Measurements from ENCODE around the gene TTYH1.

TTYH1 gene

GRCh38 chr19:54451997-54452396 is 36.7 kb downstream of the TTYH1 start:
- TF ChIP-seq CEBPB (IDR thresholded peaks at IDR 0.05) (no peak), TCF12 (IDR thresholded peaks at IDR 0.05; ENCODE audit: low read depth) (no peak), NFIC (IDR thresholded peaks at IDR 0.05) (no peak), EGR1 (IDR thresholded peaks at IDR 0.05) (no peak), TEAD4 (IDR thresholded peaks at IDR 0.05) (no peak), YY1 (IDR thresholded peaks at IDR 0.05; ENCODE audit: low read depth) (no peak), MAX (IDR thresholded peaks at IDR 0.05) (no peak), CREB1 (IDR thresholded peaks at IDR 0.05; ENCODE audit: low read depth) (no peak), TAF1 (IDR thresholded peaks at IDR 0.05; ENCODE audit: low read depth) (no peak), FOXM1 (IDR thresholded peaks at IDR 0.05; ENCODE audit: borderline replicate concordance, low read depth) (no peak), EP300 (IDR thresholded peaks at IDR 0.05; ENCODE audit: borderline replicate concordance) (no peak), RAD21 (IDR thresholded peaks at IDR 0.05; ENCODE audit: low read depth) (no peak), ZBTB7A (IDR thresholded peaks at IDR 0.05; ENCODE audit: low read depth) (no peak)
- TF ChIP-seq, protein P1, sequence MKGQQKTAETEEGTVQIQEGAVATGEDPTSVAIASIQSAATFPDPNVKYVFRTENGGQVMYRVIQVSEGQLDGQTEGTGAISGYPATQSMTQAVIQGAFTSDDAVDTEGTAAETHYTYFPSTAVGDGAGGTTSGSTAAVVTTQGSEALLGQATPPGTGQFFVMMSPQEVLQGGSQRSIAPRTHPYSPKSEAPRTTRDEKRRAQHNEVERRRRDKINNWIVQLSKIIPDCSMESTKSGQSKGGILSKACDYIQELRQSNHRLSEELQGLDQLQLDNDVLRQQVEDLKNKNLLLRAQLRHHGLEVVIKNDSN (IDR thresholded peaks at IDR 0.05) = no peak
- TF ChIP-seq, protein P2, sequence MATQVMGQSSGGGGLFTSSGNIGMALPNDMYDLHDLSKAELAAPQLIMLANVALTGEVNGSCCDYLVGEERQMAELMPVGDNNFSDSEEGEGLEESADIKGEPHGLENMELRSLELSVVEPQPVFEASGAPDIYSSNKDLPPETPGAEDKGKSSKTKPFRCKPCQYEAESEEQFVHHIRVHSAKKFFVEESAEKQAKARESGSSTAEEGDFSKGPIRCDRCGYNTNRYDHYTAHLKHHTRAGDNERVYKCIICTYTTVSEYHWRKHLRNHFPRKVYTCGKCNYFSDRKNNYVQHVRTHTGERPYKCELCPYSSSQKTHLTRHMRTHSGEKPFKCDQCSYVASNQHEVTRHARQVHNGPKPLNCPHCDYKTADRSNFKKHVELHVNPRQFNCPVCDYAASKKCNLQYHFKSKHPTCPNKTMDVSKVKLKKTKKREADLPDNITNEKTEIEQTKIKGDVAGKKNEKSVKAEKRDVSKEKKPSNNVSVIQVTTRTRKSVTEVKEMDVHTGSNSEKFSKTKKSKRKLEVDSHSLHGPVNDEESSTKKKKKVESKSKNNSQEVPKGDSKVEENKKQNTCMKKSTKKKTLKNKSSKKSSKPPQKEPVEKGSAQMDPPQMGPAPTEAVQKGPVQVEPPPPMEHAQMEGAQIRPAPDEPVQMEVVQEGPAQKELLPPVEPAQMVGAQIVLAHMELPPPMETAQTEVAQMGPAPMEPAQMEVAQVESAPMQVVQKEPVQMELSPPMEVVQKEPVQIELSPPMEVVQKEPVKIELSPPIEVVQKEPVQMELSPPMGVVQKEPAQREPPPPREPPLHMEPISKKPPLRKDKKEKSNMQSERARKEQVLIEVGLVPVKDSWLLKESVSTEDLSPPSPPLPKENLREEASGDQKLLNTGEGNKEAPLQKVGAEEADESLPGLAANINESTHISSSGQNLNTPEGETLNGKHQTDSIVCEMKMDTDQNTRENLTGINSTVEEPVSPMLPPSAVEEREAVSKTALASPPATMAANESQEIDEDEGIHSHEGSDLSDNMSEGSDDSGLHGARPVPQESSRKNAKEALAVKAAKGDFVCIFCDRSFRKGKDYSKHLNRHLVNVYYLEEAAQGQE (IDR thresholded peaks at IDR 0.05; ENCODE audit: low read depth) = no peak

GRCh38 chr19:54452626-54453025 is 37.4 kb downstream of the TTYH1 start:
- TF ChIP-seq TAF1 (IDR thresholded peaks at IDR 0.05; ENCODE audit: low read depth) (no peak), TEAD4 (IDR thresholded peaks at IDR 0.05) (no peak), EP300 (IDR thresholded peaks at IDR 0.05; ENCODE audit: borderline replicate concordance) (no peak), FOXM1 (IDR thresholded peaks at IDR 0.05; ENCODE audit: borderline replicate concordance, low read depth) (no peak), TCF12 (IDR thresholded peaks at IDR 0.05; ENCODE audit: low read depth) (no peak), CREB1 (IDR thresholded peaks at IDR 0.05; ENCODE audit: low read depth) (no peak), MAX (IDR thresholded peaks at IDR 0.05) (no peak), EGR1 (IDR thresholded peaks at IDR 0.05) (no peak), RAD21 (IDR thresholded peaks at IDR 0.05; ENCODE audit: low read depth) (no peak), ZBTB7A (IDR thresholded peaks at IDR 0.05; ENCODE audit: low read depth) (no peak), CEBPB (IDR thresholded peaks at IDR 0.05) (no peak), NFIC (IDR thresholded peaks at IDR 0.05) (no peak), YY1 (IDR thresholded peaks at IDR 0.05; ENCODE audit: low read depth) (no peak)
- TF ChIP-seq, protein P2 (IDR thresholded peaks at IDR 0.05; ENCODE audit: low read depth) = no peak
- TF ChIP-seq, protein P1 (IDR thresholded peaks at IDR 0.05) = no peak

DNA sequence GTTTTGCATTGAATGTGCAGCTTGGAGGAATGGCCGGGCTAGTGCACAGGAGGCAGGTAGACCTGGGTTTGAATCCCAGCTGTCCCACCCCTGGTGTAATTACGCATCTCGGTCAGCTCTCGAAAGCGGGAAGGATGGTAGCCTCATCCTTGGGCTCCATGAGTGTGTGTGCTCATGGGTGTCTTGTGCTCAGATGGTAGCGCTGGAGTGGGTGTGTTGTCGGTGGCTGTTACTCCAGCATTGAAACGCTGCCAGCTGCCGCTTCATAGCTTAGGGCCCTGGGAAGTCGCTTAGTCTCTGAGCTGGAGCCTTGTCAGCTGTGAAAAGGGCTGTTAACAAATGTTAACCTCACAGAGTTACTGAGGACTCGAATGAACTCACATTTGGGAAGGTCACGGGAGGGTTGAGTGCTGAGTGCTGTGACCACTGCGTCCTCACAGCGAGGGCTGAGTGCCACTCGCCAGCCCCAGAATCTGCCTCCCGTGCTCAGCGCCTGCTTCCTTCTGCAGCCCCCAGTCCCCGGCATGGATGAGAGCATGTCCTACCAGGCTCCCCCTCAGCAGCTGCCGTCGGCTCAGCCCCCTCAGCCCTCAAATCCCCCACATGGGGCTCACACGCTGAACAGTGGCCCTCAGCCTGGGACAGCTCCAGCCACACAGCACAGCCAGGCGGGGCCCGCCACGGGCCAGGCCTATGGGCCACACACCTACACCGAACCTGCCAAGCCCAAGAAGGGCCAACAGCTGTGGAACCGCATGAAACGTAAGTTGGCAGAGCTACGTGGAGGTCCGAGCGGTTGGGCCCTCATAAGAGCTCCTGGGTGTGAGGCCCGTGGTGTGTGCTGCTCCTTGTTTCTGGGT is 38.9 kb downstream of the TTYH1 start:
- TF ChIP-seq, protein P1 (IDR thresholded peaks at IDR 0.05) = no peak
- TF ChIP-seq CEBPB (IDR thresholded peaks at IDR 0.05) = no peak

DNA sequence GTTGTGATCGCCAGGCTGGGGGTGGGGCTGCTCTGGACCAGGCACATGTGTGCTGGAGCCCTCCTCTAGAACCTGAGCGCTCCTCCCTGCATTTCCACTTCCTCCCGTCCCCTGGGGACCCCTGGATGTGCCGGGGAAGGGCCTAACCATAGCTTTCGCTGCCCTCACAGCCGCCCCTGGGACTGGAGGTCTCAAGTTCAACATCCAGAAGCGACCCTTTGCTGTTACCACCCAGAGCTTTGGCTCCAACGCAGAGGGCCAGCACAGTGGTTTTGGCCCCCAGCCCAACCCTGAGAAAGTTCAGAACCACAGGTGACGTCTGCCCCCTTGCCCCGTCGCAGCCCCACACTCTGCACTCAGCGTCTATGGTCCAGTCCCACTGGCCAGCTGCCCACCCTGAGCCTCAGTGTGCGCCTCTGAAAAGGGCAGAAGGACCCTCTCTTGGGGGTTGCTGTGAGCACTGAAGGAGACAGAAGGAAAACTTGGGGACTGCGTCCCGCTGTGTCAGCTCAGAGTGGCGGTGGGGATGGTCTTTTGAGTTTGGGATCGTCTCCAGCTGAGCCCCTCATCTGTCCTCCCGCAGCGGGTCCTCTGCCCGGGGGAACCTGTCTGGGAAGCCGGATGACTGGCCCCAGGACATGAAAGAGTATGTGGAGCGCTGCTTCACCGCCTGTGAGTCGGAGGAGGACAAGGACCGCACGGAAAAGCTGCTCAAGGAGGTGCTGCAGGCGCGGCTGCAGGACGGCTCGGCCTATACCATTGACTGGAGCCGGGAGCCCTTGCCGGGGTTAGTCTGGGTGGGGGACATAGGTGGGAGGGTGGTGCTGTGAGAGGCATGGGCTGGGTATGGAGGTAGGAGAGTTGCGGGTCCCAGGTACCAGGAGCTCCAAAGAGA is 39.8 kb downstream of the TTYH1 start:
- TF ChIP-seq TCF12 (IDR thresholded peaks at IDR 0.05; ENCODE audit: low read depth) (no peak), NFIC (IDR thresholded peaks at IDR 0.05) (no peak), ZBTB7A (IDR thresholded peaks at IDR 0.05; ENCODE audit: low read depth) (no peak), CREB1 (IDR thresholded peaks at IDR 0.05; ENCODE audit: low read depth) (no peak), EGR1 (IDR thresholded peaks at IDR 0.05) (no peak), RAD21 (IDR thresholded peaks at IDR 0.05; ENCODE audit: low read depth) (no peak), EP300 (IDR thresholded peaks at IDR 0.05; ENCODE audit: borderline replicate concordance) (no peak), FOXM1 (IDR thresholded peaks at IDR 0.05; ENCODE audit: borderline replicate concordance, low read depth) (no peak), MAX (IDR thresholded peaks at IDR 0.05) (no peak), TAF1 (IDR thresholded peaks at IDR 0.05; ENCODE audit: low read depth) (no peak), TEAD4 (IDR thresholded peaks at IDR 0.05) (no peak), CEBPB (IDR thresholded peaks at IDR 0.05) (no peak), YY1 (IDR thresholded peaks at IDR 0.05; ENCODE audit: low read depth) (no peak)
- TF ChIP-seq, protein P2 (IDR thresholded peaks at IDR 0.05; ENCODE audit: low read depth) = no peak
- TF ChIP-seq, protein P1 (IDR thresholded peaks at IDR 0.05) = no peak

Measured in Ishikawa (cell line).